Esophagus muscularis mucosa (tissue), 4 donors: ENCODE measurements around the gene ARL6IP4. TPM values are rescaled to one million over a fixed set of nuclear protein-coding genes. Genes with fewer than 3 reads are reported as not detected.
A peak's percentile ranks its signal among the peaks of the same experiment; 100 is the strongest.
"Not testable (repeated sequence)": the region's sequence is repeated elsewhere in the genome, so short reads cannot be mapped to it uniquely, and the experiment has no call there.

Experiments used
- DNase-seq: peaks from one replicate; pipeline ENCODE4 v3.0.0-alpha.2; 2017; ENCODE audit errors: extremely low spot score
- H3K27ac ChIP-seq, 4 donors: fragments of 200-600 bp; sonication (generic); replicated peaks in 1 of 4; 1 replicate in 3 of 4; 2 replicates in 1 of 4; pipeline ENCODE4 v1.5.1; 2016 to 2019; ENCODE audit warnings: mild to moderate bottlenecking in 1 of 4
- H3K27me3 ChIP-seq, 4 donors: fragments of 200-600 bp; sonication (generic); one replicate each; pipeline versions ENCODE4 v1.5.1 to v1.6.0; 2016 to 2019
- H3K36me3 ChIP-seq, 4 donors: fragments of 200-600 bp; sonication (generic); one replicate each; pipeline ENCODE4 v1.5.1; 2016 to 2019
- H3K4me1 ChIP-seq, 4 donors: fragments of 200-600 bp; sonication (generic); one replicate each; pipeline ENCODE4 v1.5.1; 2016 to 2019
- H3K4me3 ChIP-seq, 4 donors: fragments of 200-600 bp; sonication (generic); 1 replicate in 2 of 4; 2 replicates in 2 of 4; pipeline ENCODE4 v1.5.1; 2016 to 2019; ENCODE audit warnings: mild to moderate bottlenecking in 4 of 4, moderate library complexity in 1 of 4
- H3K9me3 ChIP-seq, 4 donors: fragments of 200-600 bp; sonication (generic); 1 replicate in 3 of 4; 2 replicates in 1 of 4; pipeline ENCODE4 v1.5.1; 2016 to 2019
- EP300 ChIP-seq: sonication (generic); formaldehyde crosslinking; IDR thresholded peaks from one replicate; pipeline ENCODE4 v1.6.1; 2017; ENCODE audit warnings: antibody characterized with exemption
- POLR2A ChIP-seq: fragments of 450-650 bp; IDR thresholded peaks from one replicate; pipeline ENCODE4 v1.6.1; 2017; ENCODE audit warnings: antibody characterized with exemption, moderate library complexity, mild to moderate bottlenecking, low read depth
- POLR2AphosphoS5 ChIP-seq, 2 donors: sonication (generic); formaldehyde crosslinking; IDR thresholded peaks; one replicate each; pipeline ENCODE4 v1.6.1; 2017; ENCODE audit warnings: antibody characterized with exemption in 2 of 2
- WGBS: methylation state at CpG from one replicate; pipeline ENCODE4 v1.1.5; 2018; 5-methylcytosine and 5-hydroxymethylcytosine counted together
- intact Hi-C: fragments of 100-400 bp; cut with DNase I; formaldehyde crosslinking; loops from one replicate; pipeline ENCODE4 v1.15.1; 2023
- total RNA-seq, 4 donors: library from RNA; depleted of rRNA; stranded (reverse); fragments of >200 nt; gene quantifications; one replicate each; pipeline versions ENCODE4 v1.1.0 to v1.2.1, GENCODE V29; 2016
- TF ChIP-seq, protein P1 (sequence below), 3 experiments: fragments of 200-600 bp in 2 of 3; fragments of 450-650 bp in 1 of 3; sonication (generic) in 2 of 3; IDR thresholded peaks; one replicate each; pipeline ENCODE4 v1.5.1; 2017 to 2019; ENCODE audit warnings: antibody characterized with exemption in 3 of 3, mild to moderate bottlenecking in 2 of 3, moderate library complexity in 1 of 3

ARL6IP4 gene
- total RNA-seq, 4 donors from 2014 or later: 262 to 318 (median 288) TPM

DNA sequence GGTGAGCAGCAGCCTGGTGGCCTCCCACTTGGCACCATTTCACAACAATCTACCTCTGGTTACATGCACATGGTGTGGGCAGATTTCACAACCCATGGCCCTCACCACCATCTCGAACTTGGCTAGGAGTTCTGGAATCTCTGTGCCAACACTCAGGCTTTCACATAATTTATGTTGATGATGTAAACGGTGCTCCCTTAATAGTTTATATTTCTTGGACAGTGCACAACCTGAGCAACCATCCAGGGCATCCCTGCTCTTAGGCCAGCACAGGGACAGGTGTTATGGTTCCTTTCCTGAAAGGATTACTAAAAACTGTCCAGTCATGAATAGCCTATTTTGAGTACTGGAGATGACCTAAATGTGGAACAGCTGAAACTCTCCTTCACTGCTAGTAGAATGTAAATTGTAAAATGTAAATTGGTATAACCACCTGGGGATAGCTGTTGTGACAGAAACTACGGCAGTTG is 42.8 kb upstream of the ARL6IP4 start:
- H3K4me3 ChIP-seq: no peak overlapping the region
- H3K36me3 ChIP-seq: peaks cover 3 to 41% (median 13%) of the 10 kb centered on the region in 4 donors
- no peaks in the 10 kb centered on the region for H3K27me3 ChIP-seq
- H3K4me1 ChIP-seq: peaks cover 0 to 10% (median 5%) of the 10 kb centered on the region in 4 donors
- 63% methylated on average over 3 of the region's 3 CpGs for WGBS
- TF ChIP-seq, protein P1, sequence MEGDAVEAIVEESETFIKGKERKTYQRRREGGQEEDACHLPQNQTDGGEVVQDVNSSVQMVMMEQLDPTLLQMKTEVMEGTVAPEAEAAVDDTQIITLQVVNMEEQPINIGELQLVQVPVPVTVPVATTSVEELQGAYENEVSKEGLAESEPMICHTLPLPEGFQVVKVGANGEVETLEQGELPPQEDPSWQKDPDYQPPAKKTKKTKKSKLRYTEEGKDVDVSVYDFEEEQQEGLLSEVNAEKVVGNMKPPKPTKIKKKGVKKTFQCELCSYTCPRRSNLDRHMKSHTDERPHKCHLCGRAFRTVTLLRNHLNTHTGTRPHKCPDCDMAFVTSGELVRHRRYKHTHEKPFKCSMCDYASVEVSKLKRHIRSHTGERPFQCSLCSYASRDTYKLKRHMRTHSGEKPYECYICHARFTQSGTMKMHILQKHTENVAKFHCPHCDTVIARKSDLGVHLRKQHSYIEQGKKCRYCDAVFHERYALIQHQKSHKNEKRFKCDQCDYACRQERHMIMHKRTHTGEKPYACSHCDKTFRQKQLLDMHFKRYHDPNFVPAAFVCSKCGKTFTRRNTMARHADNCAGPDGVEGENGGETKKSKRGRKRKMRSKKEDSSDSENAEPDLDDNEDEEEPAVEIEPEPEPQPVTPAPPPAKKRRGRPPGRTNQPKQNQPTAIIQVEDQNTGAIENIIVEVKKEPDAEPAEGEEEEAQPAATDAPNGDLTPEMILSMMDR (IDR thresholded peaks at IDR 0.05): no peak
- TF ChIP-seq POLR2A (no peak), POLR2AphosphoS5 (IDR thresholded peaks at IDR 0.05) (no peak), EP300 (no peak)
- H3K27ac ChIP-seq: no peak overlapping the region
- no peaks in the 10 kb centered on the region for H3K9me3 ChIP-seq
- no peak for DNase-seq
- intact Hi-C loops: no loop called here

DNA sequence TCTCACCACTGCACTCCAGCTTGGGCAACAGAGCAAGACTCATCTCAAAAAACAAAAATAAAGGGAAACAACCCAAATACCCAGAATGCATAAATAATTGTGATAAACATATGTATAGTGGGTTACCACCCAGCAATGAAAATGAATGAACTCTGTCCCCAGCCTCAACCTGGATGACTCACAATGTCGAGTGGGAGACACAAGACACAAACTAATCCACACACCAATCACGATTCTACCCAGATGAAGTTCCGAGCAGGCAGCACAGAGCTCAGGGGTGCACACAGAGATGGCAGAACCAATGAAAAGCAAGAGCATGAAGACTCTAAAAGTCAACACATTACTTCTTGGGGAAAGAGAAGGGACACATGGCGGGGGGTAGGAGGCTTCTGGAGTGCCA is 41.4 kb upstream of the ARL6IP4 start:
- WGBS: 93% methylated on average over 4 of the region's 4 CpGs
- Histone ChIP-seq H3K4me1 (peaks cover 5 to 24% (median 17%) of the 10 kb centered on the region in 4 donors), H3K4me3 (no peak overlapping the region), H3K9me3 (no peaks in the 10 kb centered on the region), H3K27me3 (no peaks in the 10 kb centered on the region), H3K36me3 (peaks cover 3 to 34% (median 9%) of the 10 kb centered on the region in 4 donors), H3K27ac (no peak overlapping the region)
- TF ChIP-seq EP300 (no peak), POLR2A (no peak), POLR2AphosphoS5 (IDR thresholded peaks at IDR 0.05) (no peak)
- TF ChIP-seq, protein P1 (IDR thresholded peaks at IDR 0.05): no peak
- no peak for DNase-seq
- intact Hi-C loops: no loop called here

DNA sequence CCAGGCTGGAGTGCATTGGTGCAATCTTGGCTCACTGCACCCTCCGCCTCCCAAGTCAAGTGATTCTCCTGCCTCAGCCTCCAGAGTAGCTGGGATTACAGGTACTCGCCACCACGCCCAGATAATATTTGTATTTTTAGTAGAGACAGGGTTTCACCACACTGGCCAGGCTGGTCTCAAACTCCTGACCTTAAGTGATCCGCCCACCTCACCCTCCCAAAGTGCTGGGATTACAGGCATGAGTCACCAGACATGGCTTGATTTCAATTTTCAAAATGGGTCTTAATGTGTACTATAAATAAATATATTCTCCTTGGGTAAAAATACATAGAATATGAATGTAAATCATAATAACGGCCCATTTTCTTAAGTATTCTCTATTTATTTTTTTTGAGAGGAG is 39.1 kb upstream of the ARL6IP4 start:
- H3K27me3 ChIP-seq, H3K9me3 ChIP-seq, intact Hi-C loops, H3K4me3 ChIP-seq, DNase-seq, H3K27ac ChIP-seq: not testable (repeated sequence)
- Histone ChIP-seq H3K4me1 (peaks cover 11 to 40% (median 28%) of the 10 kb centered on the region in 4 donors), H3K36me3 (peaks cover 3 to 23% (median 9%) of the 10 kb centered on the region in 4 donors)
- 87% methylated on average over 5 of the region's 5 CpGs for WGBS

DNA sequence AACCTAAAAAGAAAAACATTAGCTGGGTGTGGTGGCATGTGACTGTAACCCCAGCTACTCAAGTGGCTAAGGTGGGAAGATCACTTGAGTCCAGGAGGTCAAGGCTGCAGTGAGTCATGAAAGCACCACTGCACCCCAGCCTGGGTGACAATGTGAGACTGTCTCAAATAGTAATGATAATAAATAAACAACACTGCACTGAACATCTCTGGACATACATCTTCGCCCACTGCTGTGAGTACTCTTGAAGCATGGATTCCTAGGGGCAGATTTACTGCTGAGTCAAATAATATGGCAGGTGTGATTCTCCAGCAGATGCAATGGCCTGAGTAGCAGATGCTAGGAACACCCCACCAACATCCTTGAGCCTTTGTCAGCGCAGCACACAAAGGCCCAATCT is 37.8 kb upstream of the ARL6IP4 start:
- Histone ChIP-seq H3K27me3 (no peaks in the 10 kb centered on the region), H3K36me3 (peaks cover 3 to 16% (median 7%) of the 10 kb centered on the region in 4 donors), H3K4me1 (peaks cover 24 to 53% (median 40%) of the 10 kb centered on the region in 4 donors), H3K4me3 (no peak overlapping the region), H3K27ac (peak overlapping the region; percentile 23 to 60 (median 45)), H3K9me3 (no peaks in the 10 kb centered on the region)
- intact Hi-C loops: no loop called here
- TF ChIP-seq EP300 (no peak), POLR2A (no peak), POLR2AphosphoS5 (IDR thresholded peaks at IDR 0.05) (no peak)
- TF ChIP-seq, protein P1 (IDR thresholded peaks at IDR 0.05): no peak
- DNase-seq: no peak
- WGBS: 92% methylated on average over 2 of the region's 2 CpGs

DNA sequence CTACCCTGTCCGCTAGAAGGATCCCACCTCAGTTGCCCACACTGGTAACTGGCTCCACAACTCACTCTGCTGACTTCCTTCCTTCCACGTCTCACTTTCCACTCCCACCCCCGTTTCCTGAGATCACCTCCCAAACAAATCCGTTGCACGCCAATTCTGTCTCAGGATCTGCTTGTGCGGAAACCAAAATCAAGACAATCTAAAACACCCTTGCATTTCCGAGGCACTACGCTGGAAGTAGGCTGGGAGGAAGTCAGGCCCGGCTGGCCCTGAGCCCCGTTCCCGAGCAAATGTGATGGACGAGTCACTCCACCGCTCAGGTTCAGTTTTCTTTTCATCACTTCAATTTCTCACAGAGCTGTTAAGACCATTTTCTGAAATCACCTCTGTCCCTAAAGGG is 37.3 kb upstream of the ARL6IP4 start:
- H3K4me3 ChIP-seq: no peak overlapping the region
- peaks cover 26 to 57% (median 43%) of the 10 kb centered on the region in 4 donors for H3K4me1 ChIP-seq
- TF ChIP-seq, protein P1 (IDR thresholded peaks at IDR 0.05): no peak
- TF ChIP-seq POLR2AphosphoS5 (IDR thresholded peaks at IDR 0.05): peak in 1 of 2 donors; percentile 18
- peak overlapping the region; percentile 23 to 60 (median 45) for H3K27ac ChIP-seq
- peaks cover 0 to 15% (median 6%) of the 10 kb centered on the region in 4 donors for H3K36me3 ChIP-seq
- intact Hi-C loops: no loop called here
- no peaks in the 10 kb centered on the region for H3K9me3 ChIP-seq
- WGBS: 65% methylated on average over 13 of the region's 13 CpGs
- H3K27me3 ChIP-seq: no peaks in the 10 kb centered on the region
- DNase-seq: no peak
